Caco-2 (cell line): ENCODE results near the gene MACROD1. TPM values are rescaled to one million over a fixed set of nuclear protein-coding genes. Genes with fewer than 3 reads are reported as not detected.

Experiments used
- BruUV-seq: library from RNA; stranded (reverse); fragments of 400-500 nt; replicated peaks from 2 replicates; lab custom pipeline; 2021; lab: Mats Ljungman, UMichigan
- CTCF ChIA-PET: fragments of 300-600 bp; sonication (Branson Sonifier 250); formaldehyde crosslinking; loops from one replicate; lab custom pipeline; 2022; ENCODE audit warnings: antibody characterized with exemption; lab: Charles Lee
- POLR2A ChIA-PET: fragments of 300-600 bp; sonication (Branson Sonifier 250); formaldehyde crosslinking; loops from one replicate; lab custom pipeline; 2022; ENCODE audit warnings: antibody characterized with exemption; lab: Charles Lee
- DNase-seq, 2 experiments: peaks; one replicate each; pipeline versions ENCODE4 v3.0.0 to v3.0.0-alpha.2; 2020 to 2022
- H3K27me3 ChIP-seq: replicated peaks from 2 replicates; pipeline ENCODE4 v1.6.0; 2011; ENCODE audit warnings: low read length; ENCODE audit not compliant: control insufficient read depth, insufficient read depth
- H3K36me3 ChIP-seq: 2 replicates; pipeline ENCODE4 v1.5.1; 2011; ENCODE audit warnings: low read length; ENCODE audit not compliant: control insufficient read depth, insufficient read depth
- H3K4me1 ChIP-seq: fragments of 250-450 bp; sonication (Bioruptor Pico); 2 replicates; pipeline ENCODE4 v1.5.1; 2020; ENCODE audit warnings: mild to moderate bottlenecking
- H3K4me3 ChIP-seq: 2 replicates; pipeline ENCODE4 v1.5.1; 2011; ENCODE audit warnings: low read depth, mild to moderate bottlenecking, control low read depth, low read length
- H3K9me3 ChIP-seq: fragments of 250-450 bp; sonication (Bioruptor Pico); 2 replicates; pipeline ENCODE4 v1.5.1; 2020; ENCODE audit warnings: mild to moderate bottlenecking, moderate library complexity
- H3K27ac Mint-ChIP-seq: one replicate; pipeline ENCODE4 v1.8.0; 2022; ENCODE audit warnings: mixed read lengths; ENCODE audit not compliant: unreplicated experiment
- H3K27me3 Mint-ChIP-seq: one replicate; pipeline ENCODE4 v1.8.0; 2022; ENCODE audit warnings: mixed read lengths; ENCODE audit not compliant: insufficient read depth, unreplicated experiment
- H3K36me3 Mint-ChIP-seq: one replicate; pipeline ENCODE4 v1.8.0; 2022; ENCODE audit warnings: mild to moderate bottlenecking, mixed read lengths; ENCODE audit not compliant: insufficient read depth, unreplicated experiment
- H3K4me1 Mint-ChIP-seq: one replicate; pipeline ENCODE4 v1.8.0; 2022; ENCODE audit warnings: low read depth, mixed read lengths; ENCODE audit not compliant: unreplicated experiment
- H3K4me3 Mint-ChIP-seq: one replicate; pipeline ENCODE4 v1.8.0; 2022; ENCODE audit warnings: mild to moderate bottlenecking, moderate library complexity, mixed read lengths; ENCODE audit not compliant: unreplicated experiment
- H3K9me3 Mint-ChIP-seq: one replicate; pipeline ENCODE4 v1.8.0; 2022; ENCODE audit warnings: mixed read lengths; ENCODE audit not compliant: unreplicated experiment
- CTCF ChIP-seq, 2 experiments: fragments of 200-600 bp in 1 of 2; IDR thresholded peaks; 1 replicate in 1 of 2; 2 replicates in 1 of 2; pipeline versions ENCODE4 v1.5.1 to v1.8.0; 2011 to 2022; ENCODE audit warnings: antibody characterized with exemption in 1 of 2, control low read depth in 1 of 2, inconsistent platforms in 1 of 2, low read depth in 1 of 2, low read length in 1 of 2, mild to moderate bottlenecking in 1 of 2, moderate library complexity in 1 of 2; ENCODE audit not compliant: insufficient read depth in 1 of 2, severe bottlenecking in 1 of 2, unreplicated experiment in 1 of 2
- intact Hi-C: fragments of 100-400 bp; cut with micrococcal nuclease; formaldehyde crosslinking; loops from one replicate; pipeline ENCODE4 v1.10.0; 2022; ENCODE audit not compliant: unreplicated experiment
- total RNA-seq: library from RNA; stranded (reverse); gene quantifications from 2 replicates; pipeline ENCODE4 v1.2.3, GENCODE V29; 2022

The MACROD1 gene
- total RNA-seq, 1 experiment from 2014 or later = 29.6 TPM

- ChIA-PET CTCF (no interaction called here), POLR2A (no interaction called here)
- no peaks in the 10 kb centered on the region for H3K27me3 ChIP-seq
- H3K4me1 Mint-ChIP-seq = peaks cover 7% of the 10 kb centered on the region
- BruUV-seq = no TSS peak
- no peaks in the 10 kb centered on the region for H3K36me3 Mint-ChIP-seq
- intact Hi-C loops = loop anchor here (5.0 kb wide), 1 partner anchor 43 kb away; no protein-coding TSS in a partner anchor
- H3K9me3 ChIP-seq = no peaks in the 10 kb centered on the region
- no peak for TF ChIP-seq CTCF (IDR thresholded peaks at IDR 0.05; ENCODE audit: insufficient read depth in 1 of 2, low read depth in 1 of 2, low read length in 1 of 2, severe bottlenecking in 1 of 2, unreplicated experiment in 1 of 2)
- H3K36me3 ChIP-seq = no peaks in the 10 kb centered on the region; the same call in 1 of the 2 replicates
- no peaks in the 10 kb centered on the region for H3K9me3 Mint-ChIP-seq
- H3K27ac Mint-ChIP-seq = no peak overlapping the region
- H3K4me3 Mint-ChIP-seq = no peak overlapping the region
- no peak overlapping the region for H3K4me3 ChIP-seq
- peaks cover 9% of the 10 kb centered on the region; the same call in 1 of the 2 replicates for H3K4me1 ChIP-seq
- no peaks in the 10 kb centered on the region for H3K27me3 Mint-ChIP-seq
- no peak for DNase-seq
Observed at GRCh38 chr11:64134963-64135362, 30.9 kb downstream of the MACROD1 start.

- no peaks in the 10 kb centered on the region; the same call in 1 of the 2 replicates for H3K36me3 ChIP-seq
- ChIA-PET POLR2A (no interaction called here), CTCF (no interaction called here)
- H3K4me1 ChIP-seq = peaks cover 9% of the 10 kb centered on the region; the same call in 1 of the 2 replicates
- H3K4me3 ChIP-seq = no peak overlapping the region
- DNase-seq = no peak
- H3K27me3 ChIP-seq = no peaks in the 10 kb centered on the region
- Mint-ChIP-seq H3K27ac (no peak overlapping the region), H3K4me1 (peaks cover 7% of the 10 kb centered on the region), H3K36me3 (no peaks in the 10 kb centered on the region), H3K4me3 (no peak overlapping the region), H3K9me3 (no peaks in the 10 kb centered on the region), H3K27me3 (no peaks in the 10 kb centered on the region)
- H3K9me3 ChIP-seq = no peaks in the 10 kb centered on the region
- BruUV-seq = no TSS peak
- no peak for TF ChIP-seq CTCF (IDR thresholded peaks at IDR 0.05; ENCODE audit: insufficient read depth in 1 of 2, low read depth in 1 of 2, low read length in 1 of 2, severe bottlenecking in 1 of 2, unreplicated experiment in 1 of 2)
- intact Hi-C loops = loop anchor here (5.0 kb wide), 1 partner anchor 41 kb away; no protein-coding TSS in a partner anchor
Observed at GRCh38 chr11:64132982-64133705, 32.8 kb downstream of the MACROD1 start.

- no peaks in the 10 kb centered on the region; the same call in 1 of the 2 replicates for H3K36me3 ChIP-seq
- no peaks in the 10 kb centered on the region for H3K27me3 ChIP-seq
- Mint-ChIP-seq H3K27me3 (no peaks in the 10 kb centered on the region), H3K36me3 (no peaks in the 10 kb centered on the region), H3K4me1 (peaks cover 7% of the 10 kb centered on the region), H3K9me3 (no peaks in the 10 kb centered on the region), H3K27ac (no peak overlapping the region), H3K4me3 (no peak overlapping the region)
- H3K4me3 ChIP-seq = no peak overlapping the region
- intact Hi-C loops = loop anchor here (5.0 kb wide), 1 partner anchor 40 kb away; no protein-coding TSS in a partner anchor
- ChIA-PET CTCF (interaction anchor here (0.6 to 1.1 kb wide), 2 partner anchors 17 to 62 kb away, joined by 3 to 5 read pairs; no protein-coding TSS in a partner anchor), POLR2A (no interaction called here)
- no peak for TF ChIP-seq CTCF (IDR thresholded peaks at IDR 0.05; ENCODE audit: insufficient read depth in 1 of 2, low read depth in 1 of 2, low read length in 1 of 2, severe bottlenecking in 1 of 2, unreplicated experiment in 1 of 2)
- BruUV-seq = no TSS peak
- no peaks in the 10 kb centered on the region for H3K9me3 ChIP-seq
- DNase-seq = no peak
- H3K4me1 ChIP-seq = peaks cover 9% of the 10 kb centered on the region; the same call in 1 of the 2 replicates
Observed at GRCh38 chr11:64132191-64132771, 33.6 kb downstream of the MACROD1 start.
